RCC 7860 (cell line): ENCODE data around the gene SMAD1.
"Not testable (repeated sequence)": the region's sequence is repeated elsewhere in the genome, so short reads cannot be mapped to it uniquely, and the experiment has no call there.

Source experiments
- DNase-seq: peaks from one replicate; pipeline ENCODE4 v3.0.0-alpha.2; 2015; ENCODE audit warnings: low spot score
- FAIRE-seq: peaks from 2 replicates; lab custom pipeline; 2012; peaks lifted over from hg19 to GRCh38; lab: Jason Lieb, UNC

SMAD1 gene

GRCh38 chr4:145554691-145555090 is 73.0 kb downstream of the SMAD1 start:
- no peak for FAIRE-seq
- DNase-seq: no peak

- no peak for FAIRE-seq
- DNase-seq: peak; percentile 47
These were observed 76.1 kb downstream of the SMAD1 start for GRCh38 chr4:145557720-145558119.

- DNase-seq: no peak
- FAIRE-seq: no peak
These were observed 81.8 kb downstream of the SMAD1 start for GRCh38 chr4:145563293-145563985.

- DNase-seq: no peak
- no peak for FAIRE-seq
These were observed 82.9 kb downstream of the SMAD1 start for GRCh38 chr4:145564540-145564939.

- DNase-seq (no peak), FAIRE-seq (no peak)
These were observed 83.7 kb downstream of the SMAD1 start for GRCh38 chr4:145565328-145565727.

- FAIRE-seq (no peak), DNase-seq (no peak)
These were observed 84.5 kb downstream of the SMAD1 start for GRCh38 chr4:145566086-145566708.

- FAIRE-seq (no peak), DNase-seq (no peak)
These were observed 85.1 kb downstream of the SMAD1 start for GRCh38 chr4:145566768-145567167.

GRCh38 chr4:145567516-145567915 is 85.9 kb downstream of the SMAD1 start:
- FAIRE-seq: no peak
- no peak for DNase-seq

GRCh38 chr4:145574546-145574945 is 92.9 kb downstream of the SMAD1 start:
- FAIRE-seq, DNase-seq: not testable (repeated sequence)

- DNase-seq: no peak
- FAIRE-seq: no peak
These were observed 99.3 kb downstream of the SMAD1 start for GRCh38 chr4:145580906-145581305.

GRCh38 chr4:145583191-145584055 is 101.8 kb downstream of the SMAD1 start:
- DNase-seq (no peak), FAIRE-seq (no peak)

- no peak for DNase-seq
- no peak for FAIRE-seq
These were observed 105.6 kb downstream of the SMAD1 start for GRCh38 chr4:145587088-145587754.

- DNase-seq, FAIRE-seq: not testable (repeated sequence)
These were observed 107.7 kb downstream of the SMAD1 start for GRCh38 chr4:145589381-145589780.

- DNase-seq (no peak), FAIRE-seq (no peak)
These were observed 108.5 kb downstream of the SMAD1 start for GRCh38 chr4:145589916-145590702.

- FAIRE-seq: no peak
- DNase-seq: no peak
These were observed 120.6 kb downstream of the SMAD1 start for GRCh38 chr4:145602129-145602760.

GRCh38 chr4:145605941-145606340 is 124.3 kb downstream of the SMAD1 start:
- FAIRE-seq (no peak), DNase-seq (no peak)
